Body of pancreas (tissue), 4 donors: ENCODE data around the gene USP32.

ENCODE experiments used
- CTCF ChIP-seq, 7 experiments: fragments of 450-650 bp in 4 of 7; fragments of 200-600 bp in 3 of 7; sonication (generic) in 3 of 7; IDR thresholded peaks; one replicate each; pipeline ENCODE4 v1.5.1; 2016 to 2019; ENCODE audit warnings: antibody characterized with exemption in 7 of 7
- POLR2A ChIP-seq, 3 donors: fragments of 450-650 bp; IDR thresholded peaks; one replicate each; pipeline ENCODE4 v1.6.1; 2016; ENCODE audit warnings: antibody characterized with exemption in 3 of 3, mild to moderate bottlenecking in 2 of 3

- TF ChIP-seq POLR2A (IDR thresholded peaks at IDR 0.05) (no peak), CTCF (IDR thresholded peaks at IDR 0.05) (peak; percentile 59 to 87 (median 74))
Measured at GRCh38 chr17:60142872-60143499, 248.9 kb downstream of the USP32 start.
